ENCODE measurements around the gene SFSWAP. TPM values are rescaled to one million over a fixed set of nuclear protein-coding genes. Genes with fewer than 3 reads are reported as not detected.

SFSWAP gene
- total RNA-seq, 2 experiments from 2014 or later, result 51.1 to 57.4 TPM

DNA sequence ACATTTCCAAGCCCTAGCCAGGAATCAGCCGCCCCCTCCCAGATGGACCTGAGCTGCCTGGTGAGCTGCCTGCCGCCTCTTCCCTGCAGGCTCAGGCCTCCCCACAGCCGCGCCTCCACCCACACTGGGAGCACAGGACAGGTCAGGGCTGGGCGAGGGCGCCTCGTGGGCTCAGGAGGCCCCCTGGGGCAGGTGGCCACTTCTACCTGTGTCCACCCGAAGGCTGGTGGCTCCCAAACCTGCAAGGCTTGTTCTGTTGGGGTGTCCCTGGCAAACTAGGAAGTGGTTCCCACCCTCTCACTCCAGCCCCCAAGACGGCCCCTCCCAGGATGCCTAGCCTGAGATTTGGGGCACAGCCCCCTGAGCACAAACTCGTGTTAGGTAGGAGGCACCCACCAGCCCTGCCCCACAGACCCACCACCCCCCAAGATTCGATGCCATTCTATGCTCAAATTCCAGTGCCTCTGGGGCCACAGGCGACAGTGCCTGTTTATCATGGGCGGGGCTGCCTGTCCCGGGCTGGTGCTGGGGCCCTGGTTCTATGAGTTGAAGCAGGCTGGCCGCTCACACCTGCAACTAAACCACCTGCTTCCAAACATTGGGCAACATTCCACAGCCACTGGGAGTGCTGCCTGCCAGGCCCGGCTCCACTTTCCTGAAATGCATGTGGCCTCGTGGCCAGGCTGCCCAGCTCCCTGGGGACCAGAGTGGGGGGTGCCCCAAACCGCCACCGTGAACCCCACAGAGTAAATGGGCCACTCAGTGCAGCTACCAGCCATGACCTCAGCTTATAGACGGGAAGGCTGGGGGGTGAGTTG, 124.1 kb downstream of the SFSWAP start:
- Mint-ChIP-seq H3K4me1 (peaks cover 8% of the 10 kb centered on the region), H3K9me3 (no peaks in the 10 kb centered on the region), H3K36me3 (no peaks in the 10 kb centered on the region), H3K27me3 (peaks cover 30% of the 10 kb centered on the region), H3K4me3 (no peak overlapping the region), H3K27ac (no peak overlapping the region)
- no peak for DNase-seq

DNA sequence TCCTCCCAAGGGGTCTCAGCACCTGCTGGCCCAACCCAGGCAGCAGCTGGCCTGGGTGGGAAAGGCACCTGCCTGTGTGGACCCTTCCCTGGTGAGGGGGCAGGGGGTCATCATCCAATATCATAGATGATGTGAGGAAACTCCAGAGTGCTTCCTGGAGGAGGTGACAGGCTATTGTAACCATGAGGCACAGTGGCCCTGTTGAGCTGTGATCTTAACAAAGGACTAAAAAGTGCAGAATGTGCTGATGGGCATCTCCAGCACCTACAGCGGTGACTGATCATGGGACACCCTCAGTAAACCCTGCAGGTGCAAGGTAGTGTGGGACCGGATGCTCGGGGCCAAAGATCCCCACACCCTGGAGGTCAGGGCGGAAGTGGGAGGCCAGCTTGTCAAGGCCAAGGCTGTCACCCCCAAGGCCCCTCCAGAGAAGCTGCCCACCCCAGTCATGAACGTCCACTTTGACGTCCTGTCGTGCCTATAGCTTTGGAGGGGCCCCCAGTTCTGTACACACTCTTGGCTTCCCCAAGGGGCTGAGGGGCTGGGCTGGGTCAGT, 124.8 kb downstream of the SFSWAP start:
- Mint-ChIP-seq H3K27ac (no peak overlapping the region), H3K4me3 (no peak overlapping the region), H3K9me3 (no peaks in the 10 kb centered on the region), H3K36me3 (no peaks in the 10 kb centered on the region), H3K4me1 (peaks cover 8% of the 10 kb centered on the region), H3K27me3 (peaks cover 29% of the 10 kb centered on the region)
- no peak for DNase-seq

DNA sequence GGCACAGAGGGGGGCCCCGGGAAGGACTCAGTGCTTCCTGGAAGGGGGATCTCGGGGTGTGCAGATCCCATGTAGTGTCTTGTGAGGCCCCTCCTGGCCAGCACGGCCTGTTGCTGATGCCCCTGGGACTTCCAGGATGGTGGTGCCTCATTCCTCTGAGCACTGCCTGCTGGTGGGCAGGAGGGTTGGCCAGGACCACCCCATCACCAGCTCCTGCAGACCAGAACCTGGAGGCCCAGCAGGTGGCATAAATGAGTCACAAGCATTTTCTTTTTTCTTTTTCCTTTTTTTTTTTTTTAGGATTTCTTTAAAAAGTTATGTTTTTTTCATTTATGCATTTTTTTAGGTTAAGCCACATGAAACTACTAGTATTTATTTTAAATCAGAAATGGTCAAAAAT, 125.3 kb downstream of the SFSWAP start:
- Mint-ChIP-seq H3K4me1 (peaks cover 4% of the 10 kb centered on the region), H3K9me3 (no peaks in the 10 kb centered on the region), H3K4me3 (no peak overlapping the region), H3K36me3 (no peaks in the 10 kb centered on the region), H3K27me3 (peaks cover 24% of the 10 kb centered on the region), H3K27ac (no peak overlapping the region)
- DNase-seq, result no peak

GRCh38 chr12:131836714-131837397, 126.0 kb downstream of the SFSWAP start:
- H3K27me3 Mint-ChIP-seq, result peaks cover 19% of the 10 kb centered on the region
- H3K4me1 Mint-ChIP-seq, result peaks cover 4% of the 10 kb centered on the region
- no peak overlapping the region for H3K4me3 Mint-ChIP-seq
- no peaks in the 10 kb centered on the region for H3K36me3 Mint-ChIP-seq
- no peak overlapping the region for H3K27ac Mint-ChIP-seq
- no peak for DNase-seq
- no peaks in the 10 kb centered on the region for H3K9me3 Mint-ChIP-seq

GRCh38 chr12:131840643-131841416, 129.9 kb downstream of the SFSWAP start:
- Mint-ChIP-seq H3K4me1 (no peaks in the 10 kb centered on the region), H3K4me3 (no peak overlapping the region), H3K9me3 (no peaks in the 10 kb centered on the region), H3K27me3 (no peaks in the 10 kb centered on the region), H3K36me3 (no peaks in the 10 kb centered on the region), H3K27ac (no peak overlapping the region)
- DNase-seq, result no peak

- H3K9me3 Mint-ChIP-seq, result no peaks in the 10 kb centered on the region
- H3K4me3 Mint-ChIP-seq, result no peak overlapping the region
- no peaks in the 10 kb centered on the region for H3K36me3 Mint-ChIP-seq
- H3K4me1 Mint-ChIP-seq, result no peaks in the 10 kb centered on the region
- no peak overlapping the region for H3K27ac Mint-ChIP-seq
- no peaks in the 10 kb centered on the region for H3K27me3 Mint-ChIP-seq
- DNase-seq, result no peak
Observed at GRCh38 chr12:131841547-131841946, 130.7 kb downstream of the SFSWAP start.

GRCh38 chr12:131842169-131842568, 131.3 kb downstream of the SFSWAP start:
- H3K4me1 Mint-ChIP-seq, result no peaks in the 10 kb centered on the region
- no peaks in the 10 kb centered on the region for H3K36me3 Mint-ChIP-seq
- no peak for DNase-seq
- no peaks in the 10 kb centered on the region for H3K9me3 Mint-ChIP-seq
- H3K27ac Mint-ChIP-seq, result no peak overlapping the region
- no peaks in the 10 kb centered on the region for H3K27me3 Mint-ChIP-seq
- no peak overlapping the region for H3K4me3 Mint-ChIP-seq

DNA sequence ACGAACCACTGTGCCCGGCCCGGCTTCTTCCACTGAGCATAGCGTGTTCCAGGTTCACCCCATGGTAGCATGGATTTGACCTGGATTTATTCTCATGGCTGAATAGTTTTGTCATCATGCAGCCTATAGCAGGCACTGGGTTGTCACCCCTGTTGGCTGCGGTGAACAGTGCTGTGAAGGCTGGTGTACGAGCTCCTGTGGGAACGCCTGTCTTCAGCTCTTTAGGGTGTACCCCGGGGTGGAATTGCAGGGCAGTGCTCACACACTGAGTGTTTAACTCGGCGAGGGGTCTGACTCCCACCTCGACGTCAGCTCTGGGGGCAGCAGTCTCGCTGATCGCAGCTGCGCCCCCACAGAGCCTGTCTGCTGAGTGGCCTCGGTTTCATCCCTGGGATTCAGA, 132.6 kb downstream of the SFSWAP start:
- Mint-ChIP-seq H3K4me3 (no peak overlapping the region), H3K36me3 (no peaks in the 10 kb centered on the region), H3K4me1 (no peaks in the 10 kb centered on the region), H3K27me3 (no peaks in the 10 kb centered on the region), H3K27ac (no peak overlapping the region), H3K9me3 (no peaks in the 10 kb centered on the region)
- DNase-seq, result no peak

- Mint-ChIP-seq H3K9me3 (no peaks in the 10 kb centered on the region), H3K36me3 (no peaks in the 10 kb centered on the region), H3K27me3 (no peaks in the 10 kb centered on the region), H3K4me1 (no peaks in the 10 kb centered on the region), H3K4me3 (no peak overlapping the region), H3K27ac (no peak overlapping the region)
- DNase-seq, result no peak
Observed at GRCh38 chr12:131844140-131844539, 133.2 kb downstream of the SFSWAP start.

- Mint-ChIP-seq H3K4me3 (no peak overlapping the region), H3K36me3 (no peaks in the 10 kb centered on the region), H3K27ac (no peak overlapping the region), H3K4me1 (no peaks in the 10 kb centered on the region), H3K9me3 (no peaks in the 10 kb centered on the region), H3K27me3 (no peaks in the 10 kb centered on the region)
- DNase-seq, result no peak
Observed at GRCh38 chr12:131844656-131845055, 133.8 kb downstream of the SFSWAP start.

DNA sequence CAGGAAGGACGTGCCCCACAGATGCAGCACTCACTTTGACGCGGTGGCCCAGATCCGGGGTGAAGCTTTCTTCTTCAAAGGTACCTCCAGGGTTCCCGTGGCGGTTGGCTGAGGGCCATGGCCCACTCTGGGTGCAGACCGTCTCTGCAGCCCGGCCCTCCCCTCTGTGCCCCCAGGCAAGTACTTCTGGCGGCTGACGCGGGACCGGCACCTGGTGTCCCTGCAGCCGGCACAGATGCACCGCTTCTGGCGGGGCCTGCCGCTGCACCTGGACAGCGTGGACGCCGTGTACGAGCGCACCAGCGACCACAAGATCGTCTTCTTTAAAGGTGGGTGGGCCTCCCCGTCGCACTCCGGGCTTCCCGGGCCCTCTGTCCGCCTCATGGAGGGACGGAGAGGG, 134.2 kb downstream of the SFSWAP start:
- H3K27me3 Mint-ChIP-seq, result no peaks in the 10 kb centered on the region
- H3K4me1 Mint-ChIP-seq, result no peaks in the 10 kb centered on the region
- H3K27ac Mint-ChIP-seq, result no peak overlapping the region
- no peaks in the 10 kb centered on the region for H3K36me3 Mint-ChIP-seq
- no peaks in the 10 kb centered on the region for H3K9me3 Mint-ChIP-seq
- H3K4me3 Mint-ChIP-seq, result no peak overlapping the region
- no peak for DNase-seq

GRCh38 chr12:131847456-131847855, 136.6 kb downstream of the SFSWAP start:
- H3K9me3 Mint-ChIP-seq, result no peaks in the 10 kb centered on the region
- H3K27ac Mint-ChIP-seq, result no peak overlapping the region
- no peaks in the 10 kb centered on the region for H3K36me3 Mint-ChIP-seq
- DNase-seq, result no peak
- H3K4me1 Mint-ChIP-seq, result no peaks in the 10 kb centered on the region
- no peaks in the 10 kb centered on the region for H3K27me3 Mint-ChIP-seq
- H3K4me3 Mint-ChIP-seq, result no peak overlapping the region

DNA sequence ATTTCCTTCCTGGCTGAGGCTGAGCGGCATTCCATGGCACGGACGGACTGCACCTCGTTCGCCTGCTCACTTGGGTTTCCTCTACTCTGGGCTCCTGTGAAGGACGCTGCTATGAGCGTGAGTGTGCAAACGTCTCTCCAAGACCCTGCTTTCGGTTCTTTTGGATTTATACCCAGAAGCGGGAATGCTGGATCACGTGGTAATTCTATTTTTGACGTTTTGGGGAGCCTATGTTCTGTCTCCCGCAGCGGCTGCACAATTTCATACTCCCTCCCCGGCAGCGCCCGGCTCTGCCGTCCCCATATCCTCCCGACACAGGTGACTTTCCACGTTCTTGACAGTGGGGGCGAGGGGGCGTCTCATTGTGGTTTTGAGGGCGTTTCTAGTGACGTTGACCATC, 137.9 kb downstream of the SFSWAP start:
- peaks cover 4% of the 10 kb centered on the region for H3K27me3 Mint-ChIP-seq
- no peak overlapping the region for H3K27ac Mint-ChIP-seq
- H3K9me3 Mint-ChIP-seq, result no peaks in the 10 kb centered on the region
- no peak for DNase-seq
- H3K36me3 Mint-ChIP-seq, result no peaks in the 10 kb centered on the region
- no peak overlapping the region for H3K4me3 Mint-ChIP-seq
- H3K4me1 Mint-ChIP-seq, result peaks cover 2% of the 10 kb centered on the region
